ENCODE results near the gene GSTA5. TPM values are rescaled to one million over a fixed set of nuclear protein-coding genes. Genes with fewer than 3 reads are reported as not detected.
"Not testable (repeated sequence)": the region's sequence is repeated elsewhere in the genome, so short reads cannot be mapped to it uniquely, and the experiment has no call there.

GSTA5 gene
- not detected for polyA plus RNA-seq (ENCODE audit: insufficient read length in 3 of 3)
- long read RNA-seq, donor 1: 0 reads
- long read RNA-seq, donor 2: 0 reads
- long read RNA-seq, donor 3: 0 reads
- long read RNA-seq, donor 4: 0 reads
- long read RNA-seq, donor 5: 0 reads
- long read RNA-seq, donor 6: 0 reads
- long read RNA-seq, donor 7: 0 reads
- long read RNA-seq, donor 8: 0 reads
- long read RNA-seq, donor 9: 0 reads
- long read RNA-seq, donor 10: 0 reads
- long read RNA-seq, donor 11: 0 reads
- long read RNA-seq, donor 12: 0 reads
- long read RNA-seq, donor 13: 0 reads
- long read RNA-seq, donor 14: 0 reads
- long read RNA-seq, donor 15: 0 reads
- long read RNA-seq, donor 16: 0 reads

DNA sequence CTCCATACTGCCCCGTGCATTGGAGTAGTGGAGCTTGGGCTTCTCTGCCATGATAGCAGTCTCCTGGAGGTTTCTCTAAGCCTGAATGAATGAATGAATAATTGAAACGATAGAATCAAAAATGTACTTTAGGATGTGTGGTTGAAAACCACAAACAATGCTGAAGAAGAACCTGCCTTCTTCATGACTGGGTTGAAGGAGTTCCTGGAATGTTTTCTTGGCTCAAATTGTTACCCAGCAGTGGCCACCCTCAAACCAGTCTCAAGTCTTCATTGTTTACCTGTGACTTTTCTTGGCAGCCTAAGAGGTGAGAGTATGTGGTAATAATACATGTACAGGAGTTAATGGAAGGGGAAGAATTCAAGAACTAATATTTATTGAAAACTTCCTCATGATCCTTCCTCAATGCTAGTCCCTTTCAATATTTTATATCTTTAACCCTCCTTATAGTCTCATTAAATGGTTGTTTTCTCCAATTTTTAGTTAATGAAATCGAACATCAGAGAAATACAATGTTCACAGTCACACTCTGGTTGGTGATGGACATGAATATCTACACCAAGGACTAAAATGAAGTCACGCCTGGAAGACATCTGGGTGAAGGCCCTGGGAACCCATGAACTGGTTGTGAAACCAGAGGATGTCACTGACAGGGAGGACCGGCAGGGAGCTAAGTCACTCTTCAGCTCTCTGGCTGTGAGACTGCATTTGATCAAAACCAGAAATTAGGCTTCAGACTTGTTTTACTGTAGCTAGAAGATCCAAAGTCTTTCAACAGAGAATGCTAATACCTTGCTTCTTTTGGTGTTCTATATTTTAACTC is at the start of gene GSTA5:
Gene GSTA5 (minus strand): TSS at position 51 of the 823 bp plus-strand sequence.
- no peak for DNase-seq (ENCODE audit: extremely low read depth in 1 of 11, low read depth in 9 of 11, low spot score in 4 of 11)

DNA sequence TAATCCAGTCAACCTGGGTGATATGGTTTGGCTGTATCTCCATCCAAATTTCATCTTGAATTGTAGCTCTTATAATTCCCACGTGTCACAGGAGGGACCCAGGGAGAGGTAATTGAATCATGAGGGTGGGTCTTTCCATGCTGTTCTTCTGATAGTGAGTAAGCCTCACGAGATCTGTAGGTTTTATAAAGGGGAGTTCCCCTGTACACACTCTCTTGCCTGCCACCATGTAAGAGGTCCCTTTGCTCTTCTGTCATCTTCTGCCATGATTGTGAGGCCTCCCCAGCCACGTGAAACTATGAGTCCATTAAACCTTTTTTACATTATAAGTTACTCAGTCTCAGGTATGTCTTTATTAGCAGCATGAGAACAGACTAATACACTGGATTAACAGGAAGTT is 49.4 kb upstream of the GSTA5 start:
- no peak for DNase-seq (ENCODE audit: extremely low read depth in 1 of 11, low read depth in 9 of 11, low spot score in 4 of 11)

DNA sequence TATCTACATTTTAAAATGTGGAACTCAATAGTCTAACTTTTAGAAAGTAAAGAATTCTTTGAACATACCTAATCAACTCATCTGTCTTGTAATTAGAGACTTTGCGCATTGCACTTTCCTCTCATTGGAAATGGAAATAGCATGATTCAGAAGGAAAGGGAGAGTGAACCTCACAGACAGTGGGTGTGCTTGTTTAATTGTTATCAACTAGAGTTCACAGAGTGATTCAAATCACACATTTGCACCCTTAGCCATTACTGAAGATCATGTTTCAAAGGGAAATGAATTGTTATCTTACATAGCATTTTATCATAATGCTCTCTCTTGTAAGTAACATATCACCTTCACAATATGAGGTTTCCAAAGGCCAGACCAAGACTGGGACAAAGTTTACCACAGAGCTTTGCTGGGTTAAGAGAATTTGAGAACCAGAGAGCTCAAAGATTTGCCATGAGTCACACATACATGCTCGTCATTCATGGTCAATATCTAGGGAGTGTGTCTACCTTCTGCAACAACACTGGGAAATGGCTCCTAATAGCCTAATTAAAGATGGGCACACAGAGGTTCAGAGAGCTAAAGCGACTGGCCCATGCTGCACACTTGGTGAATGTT is 47.4 kb upstream of the GSTA5 start:
- DNase-seq (ENCODE audit: extremely low read depth in 1 of 11, low read depth in 9 of 11, low spot score in 4 of 11): no peak

GRCh38 chr6:52881996-52882841 is 41.6 kb upstream of the GSTA5 start:
- DNase-seq (ENCODE audit: extremely low read depth in 1 of 11, low read depth in 9 of 11, low spot score in 4 of 11): peak; percentile 28 to 53 (median 44)

DNA sequence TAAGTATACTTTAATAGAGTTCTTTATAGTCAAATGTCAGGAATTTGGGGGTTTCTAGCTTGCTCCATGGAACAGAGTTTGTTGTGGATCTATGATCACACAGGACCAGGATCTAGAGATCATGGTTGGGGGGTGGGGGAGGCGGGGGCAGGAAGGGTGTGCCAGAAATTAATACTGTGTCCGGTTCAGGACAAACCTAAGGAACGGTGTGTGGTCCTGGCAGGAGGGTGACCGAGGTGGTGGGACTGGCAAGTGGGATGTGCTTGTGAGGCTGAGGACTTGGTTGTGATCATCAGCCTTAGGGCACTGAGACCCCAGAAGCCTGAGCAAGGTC is 41.0 kb upstream of the GSTA5 start:
- no peak for DNase-seq (ENCODE audit: extremely low read depth in 1 of 11, low read depth in 9 of 11, low spot score in 4 of 11)

DNA sequence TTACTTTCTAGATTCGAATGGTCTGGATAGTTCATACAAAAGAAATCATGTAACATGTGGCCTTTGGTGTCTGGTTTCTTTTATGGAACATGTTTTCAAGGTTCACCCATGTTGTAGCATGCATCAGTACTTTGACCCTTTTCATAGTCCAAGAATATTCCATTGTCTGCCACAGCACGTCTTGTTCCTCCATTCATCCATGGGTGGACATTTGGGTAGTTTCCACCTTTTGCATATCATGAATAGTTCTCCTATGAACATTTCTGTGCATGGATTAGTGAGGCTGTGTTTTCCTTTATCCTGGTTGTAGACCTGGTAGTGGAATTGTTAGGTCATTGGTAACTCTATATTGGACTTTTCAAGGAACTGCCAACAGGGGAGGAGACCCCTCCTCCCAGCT is 37.2 kb upstream of the GSTA5 start:
- DNase-seq (ENCODE audit: extremely low read depth in 1 of 11, low read depth in 9 of 11, low spot score in 4 of 11): no peak

DNA sequence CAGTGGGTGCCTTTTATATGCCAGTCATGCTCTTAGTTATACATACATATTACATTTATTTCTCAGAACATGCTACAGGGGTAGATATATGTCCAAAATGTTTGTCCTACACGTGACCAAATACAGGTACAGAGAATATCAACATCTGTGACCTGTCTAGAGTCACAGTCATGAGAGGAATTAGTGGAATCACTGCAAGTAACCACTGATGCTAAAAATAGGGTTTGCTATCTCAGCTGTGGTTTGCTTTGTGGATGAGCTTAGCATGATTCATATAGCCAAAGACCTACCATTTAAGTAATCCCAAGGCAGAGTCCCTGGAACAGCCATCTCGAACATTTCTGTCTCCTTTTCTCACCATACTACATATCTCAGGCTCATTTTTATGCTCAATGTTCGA is 36.6 kb upstream of the GSTA5 start:
- DNase-seq (ENCODE audit: extremely low read depth in 1 of 11, low read depth in 9 of 11, low spot score in 4 of 11): no peak

GRCh38 chr6:52876056-52876787 is 35.6 kb upstream of the GSTA5 start:
- no peak for DNase-seq (ENCODE audit: extremely low read depth in 1 of 11, low read depth in 9 of 11, low spot score in 4 of 11)

DNA sequence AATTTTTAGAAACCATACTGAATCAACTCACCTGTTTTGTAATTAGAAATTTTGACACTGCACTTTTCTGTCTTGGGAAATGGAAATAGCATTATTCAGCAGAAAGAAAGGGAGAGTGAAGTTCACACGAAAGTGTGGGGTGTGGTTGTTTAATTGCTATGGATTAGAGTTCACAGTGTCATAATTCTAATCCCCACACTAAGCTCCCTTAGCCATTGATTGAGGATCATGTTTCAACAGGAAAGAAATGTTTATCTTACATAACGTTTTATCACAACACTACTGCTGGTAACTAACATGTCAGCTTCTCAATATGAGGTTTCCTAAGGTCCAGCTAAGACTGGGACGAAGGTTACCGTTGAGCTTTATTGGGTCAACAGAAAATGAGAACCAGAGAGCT is 31.4 kb upstream of the GSTA5 start:
- DNase-seq (ENCODE audit: extremely low read depth in 1 of 11, low read depth in 9 of 11, low spot score in 4 of 11): no peak

- DNase-seq (ENCODE audit: extremely low read depth in 1 of 11, low read depth in 9 of 11, low spot score in 4 of 11): no peak
These were observed 31.0 kb upstream of the GSTA5 start for GRCh38 chr6:52871621-52872020.

DNA sequence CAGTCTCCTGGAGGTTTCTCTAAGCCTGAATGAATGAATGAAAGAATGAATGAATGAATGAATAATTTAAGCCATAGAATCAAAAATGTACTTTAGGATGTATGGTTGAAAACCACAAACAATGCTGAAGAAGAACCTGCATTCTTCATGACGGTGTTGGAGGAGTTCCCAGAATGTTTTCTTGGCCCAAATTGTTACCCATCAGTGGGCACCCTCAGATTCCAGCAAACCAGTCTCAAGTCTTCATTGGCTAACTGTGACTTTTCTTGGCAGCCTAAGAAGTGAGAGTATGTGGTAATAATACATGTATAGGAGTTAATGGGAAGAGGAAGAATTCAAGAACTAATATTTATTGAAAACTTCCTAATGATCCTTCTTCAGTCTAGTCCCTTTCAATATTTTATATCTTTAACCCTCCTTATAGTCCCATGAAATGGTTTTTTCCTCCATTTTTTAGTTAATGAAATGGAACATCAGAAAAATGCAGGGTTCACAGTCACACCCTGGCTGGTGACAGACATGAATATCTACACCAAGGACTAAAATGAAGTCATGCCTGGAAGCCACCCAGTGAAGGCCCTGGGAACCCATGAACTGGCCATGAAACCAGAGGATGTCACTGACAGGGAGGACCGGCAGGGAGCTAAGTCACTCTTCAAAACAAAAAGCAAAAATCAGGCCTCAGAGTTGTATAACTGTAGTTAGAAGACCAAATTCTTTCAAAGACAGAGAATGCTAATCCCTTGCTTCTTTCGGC is 29.9 kb upstream of the GSTA5 start:
- DNase-seq (ENCODE audit: extremely low read depth in 1 of 11, low read depth in 9 of 11, low spot score in 4 of 11): not testable (repeated sequence)

GRCh38 chr6:52868899-52869298 is 28.3 kb upstream of the GSTA5 start:
- not testable (repeated sequence) for DNase-seq (ENCODE audit: extremely low read depth in 1 of 11, low read depth in 9 of 11, low spot score in 4 of 11)

- DNase-seq (ENCODE audit: extremely low read depth in 1 of 11, low read depth in 9 of 11, low spot score in 4 of 11): no peak
These were observed 27.6 kb upstream of the GSTA5 start for GRCh38 chr6:52868240-52868639.

- DNase-seq (ENCODE audit: extremely low read depth in 1 of 11, low read depth in 9 of 11, low spot score in 4 of 11): not testable (repeated sequence)
These were observed 20.5 kb upstream of the GSTA5 start for GRCh38 chr6:52861151-52861550.

- no peak for DNase-seq (ENCODE audit: extremely low read depth in 1 of 11, low read depth in 9 of 11, low spot score in 4 of 11)
These were observed 17.8 kb upstream of the GSTA5 start for GRCh38 chr6:52858416-52858815.

GRCh38 chr6:52856137-52856536 is 15.5 kb upstream of the GSTA5 start:
- DNase-seq (ENCODE audit: extremely low read depth in 1 of 11, low read depth in 9 of 11, low spot score in 4 of 11): peak in 1 of 11 donors; percentile 11

- DNase-seq (ENCODE audit: extremely low read depth in 1 of 11, low read depth in 9 of 11, low spot score in 4 of 11): no peak
These were observed 8.5 kb upstream of the GSTA5 start for GRCh38 chr6:52849137-52849536.

DNA sequence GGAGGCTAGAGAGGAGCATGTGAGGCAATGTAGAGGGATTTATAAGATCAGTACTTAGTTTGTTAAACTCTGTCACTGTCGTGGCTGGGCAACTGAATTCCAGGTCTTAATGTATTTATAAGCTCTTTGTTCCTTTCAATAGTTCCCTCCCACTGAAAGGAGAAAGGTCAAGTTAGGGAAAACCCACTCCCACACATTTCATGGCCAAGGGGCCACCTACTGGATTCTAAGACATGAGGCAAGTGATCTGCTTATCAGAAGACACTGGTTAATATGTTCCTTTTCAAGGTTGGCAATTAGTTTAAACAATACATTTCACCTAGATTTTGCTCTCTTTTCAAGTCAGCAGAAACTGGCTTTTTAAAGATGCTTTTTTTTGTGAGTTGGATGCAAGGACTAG is 5.4 kb upstream of the GSTA5 start:
- no peak for DNase-seq (ENCODE audit: extremely low read depth in 1 of 11, low read depth in 9 of 11, low spot score in 4 of 11)
